Measurements from ENCODE around the gene EIF4H.

Gene EIF4H

GRCh38 chr7:74143383-74143782 is 30.8 kb upstream of the EIF4H start:
- WGBS (ENCODE audit: extremely low coverage, insufficient coverage, insufficient read length): no CpG with 5 or more reads among the region's 6 CpGs
- H3K27me3 ChIP-seq (ENCODE audit: insufficient read depth, low read length): no peaks in the 10 kb centered on the region

DNA sequence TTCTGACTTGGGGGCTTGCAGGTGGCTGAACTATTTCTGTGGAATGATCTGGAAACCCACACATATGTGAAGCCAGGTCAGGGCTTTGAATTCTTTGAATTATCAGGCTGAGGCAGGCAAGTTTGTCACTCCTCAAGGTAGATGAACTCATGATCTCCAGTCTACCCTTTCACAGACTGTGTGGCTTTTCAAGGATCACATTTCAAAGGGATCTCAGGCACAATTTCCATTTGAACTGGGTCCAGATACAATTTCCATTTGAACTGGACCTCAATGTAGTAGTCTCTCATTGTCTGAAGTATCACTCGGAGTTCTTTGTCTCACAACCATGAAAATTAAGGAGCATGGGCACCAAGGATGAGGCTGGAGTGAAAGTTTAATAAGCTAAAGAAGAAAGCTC is 25.7 kb upstream of the EIF4H start:
- H2AK5ac ChIP-seq (ENCODE audit: low read length): no peak overlapping the region
- H3K36me3 ChIP-seq (ENCODE audit: control insufficient read depth in 1 of 2, insufficient read depth in 2 of 2, low read length in 2 of 2): no peaks in the 10 kb centered on the region
- H3K27ac ChIP-seq (ENCODE audit: low read depth, low read length): no peak overlapping the region
- H3K4me1 ChIP-seq (ENCODE audit: control insufficient read depth in 1 of 2, insufficient read depth in 2 of 2, low read length in 2 of 2): no peaks in the 10 kb centered on the region
- H2AFZ ChIP-seq (ENCODE audit: insufficient read depth, low read length, poor library complexity): no peak overlapping the region
- no peak overlapping the region for H4K8ac ChIP-seq (ENCODE audit: low read depth, low read length)
- H4K91ac ChIP-seq (ENCODE audit: low read depth, low read length): no peak overlapping the region
- H3K23ac ChIP-seq (ENCODE audit: low read length): no peak overlapping the region
- H3K4me3 ChIP-seq (ENCODE audit: low read depth, low read length): no peak overlapping the region
- H3K4ac ChIP-seq (ENCODE audit: low read depth, low read length): no peak overlapping the region
- H3K18ac ChIP-seq (ENCODE audit: low read length): no peak overlapping the region
- H3K9ac ChIP-seq (ENCODE audit: low read length): no peak overlapping the region
- no CpG with 5 or more reads among the region's 1 CpG for WGBS (ENCODE audit: extremely low coverage, insufficient coverage, insufficient read length)
- no peak overlapping the region for H2BK5ac ChIP-seq (ENCODE audit: low read depth, low read length, poor library complexity)
- H3K79me2 ChIP-seq (ENCODE audit: control insufficient read depth, insufficient read depth, low read length, poor library complexity): no peaks in the 10 kb centered on the region
- no peak overlapping the region for H2BK120ac ChIP-seq (ENCODE audit: insufficient read depth, low read length, poor library complexity)
- peaks cover 3% of the 10 kb centered on the region for H3K9me3 ChIP-seq (ENCODE audit: insufficient read depth, low read depth, low read length)
- H3K14ac ChIP-seq (ENCODE audit: low read length): no peak overlapping the region
- H3K79me1 ChIP-seq (ENCODE audit: low read length): no peaks in the 10 kb centered on the region
- H2BK12ac ChIP-seq (ENCODE audit: low read length): no peak overlapping the region
- no peak overlapping the region for H4K12ac ChIP-seq (ENCODE audit: low read depth, low read length)
- no peak overlapping the region for H3K4me2 ChIP-seq (ENCODE audit: low read length)
- no peaks in the 10 kb centered on the region for H3K27me3 ChIP-seq (ENCODE audit: insufficient read depth, low read length)
- no peak for DNase-seq

More at GRCh38 chr7:74143383-74143782, 30.8 kb upstream of the EIF4H start:
- H3K27ac ChIP-seq (ENCODE audit: low read depth, low read length): no peak overlapping the region
- H3K4me1 ChIP-seq (ENCODE audit: control insufficient read depth in 1 of 2, insufficient read depth in 2 of 2, low read length in 2 of 2): peaks cover 6 to 7% of the 10 kb centered on the region in 2 experiments
- H3K14ac ChIP-seq (ENCODE audit: low read length): no peak overlapping the region
- no peaks in the 10 kb centered on the region for H3K79me2 ChIP-seq (ENCODE audit: control insufficient read depth, insufficient read depth, low read length, poor library complexity)
- H2BK12ac ChIP-seq (ENCODE audit: low read length): no peak overlapping the region
- peak in 1 of 2 donors; percentile 47 for DNase-seq
- H3K36me3 ChIP-seq (ENCODE audit: control insufficient read depth in 1 of 2, insufficient read depth in 2 of 2, low read length in 2 of 2): no peaks in the 10 kb centered on the region
- H4K91ac ChIP-seq (ENCODE audit: low read depth, low read length): no peak overlapping the region
- H2AFZ ChIP-seq (ENCODE audit: insufficient read depth, low read length, poor library complexity): no peak overlapping the region
- H3K4me2 ChIP-seq (ENCODE audit: low read length): no peak overlapping the region
- H3K23ac ChIP-seq (ENCODE audit: low read length): no peak overlapping the region
- no peak overlapping the region for H3K9ac ChIP-seq (ENCODE audit: low read length)
- H2AK5ac ChIP-seq (ENCODE audit: low read length): no peak overlapping the region
- no peak overlapping the region for H4K12ac ChIP-seq (ENCODE audit: low read depth, low read length)
- H4K8ac ChIP-seq (ENCODE audit: low read depth, low read length): no peak overlapping the region
- H3K18ac ChIP-seq (ENCODE audit: low read length): no peak overlapping the region
- H2BK5ac ChIP-seq (ENCODE audit: low read depth, low read length, poor library complexity): no peak overlapping the region
- H3K4ac ChIP-seq (ENCODE audit: low read depth, low read length): no peak overlapping the region
- H3K4me3 ChIP-seq (ENCODE audit: low read depth, low read length): no peak overlapping the region
- H2BK120ac ChIP-seq (ENCODE audit: insufficient read depth, low read length, poor library complexity): no peak overlapping the region
- H3K79me1 ChIP-seq (ENCODE audit: low read length): peaks cover 2% of the 10 kb centered on the region
- peaks cover 3% of the 10 kb centered on the region for H3K9me3 ChIP-seq (ENCODE audit: insufficient read depth, low read depth, low read length)

GRCh38 chr7:74149071-74149470 is 25.1 kb upstream of the EIF4H start:
- no peak overlapping the region for H2AK5ac ChIP-seq (ENCODE audit: low read length)
- H3K27ac ChIP-seq (ENCODE audit: low read depth, low read length): no peak overlapping the region
- H2AFZ ChIP-seq (ENCODE audit: insufficient read depth, low read length, poor library complexity): no peak overlapping the region
- no peak overlapping the region for H4K12ac ChIP-seq (ENCODE audit: low read depth, low read length)
- no peaks in the 10 kb centered on the region for H3K27me3 ChIP-seq (ENCODE audit: insufficient read depth, low read length)
- no peak overlapping the region for H3K14ac ChIP-seq (ENCODE audit: low read length)
- H3K4ac ChIP-seq (ENCODE audit: low read depth, low read length): no peak overlapping the region
- H3K4me2 ChIP-seq (ENCODE audit: low read length): no peak overlapping the region
- H3K79me1 ChIP-seq (ENCODE audit: low read length): no peaks in the 10 kb centered on the region
- no peak overlapping the region for H3K18ac ChIP-seq (ENCODE audit: low read length)
- no peaks in the 10 kb centered on the region for H3K79me2 ChIP-seq (ENCODE audit: control insufficient read depth, insufficient read depth, low read length, poor library complexity)
- H4K91ac ChIP-seq (ENCODE audit: low read depth, low read length): no peak overlapping the region
- peaks cover 3% of the 10 kb centered on the region for H3K9me3 ChIP-seq (ENCODE audit: insufficient read depth, low read depth, low read length)
- no peak for DNase-seq
- H3K9ac ChIP-seq (ENCODE audit: low read length): no peak overlapping the region
- no peak overlapping the region for H3K23ac ChIP-seq (ENCODE audit: low read length)
- no peak overlapping the region for H4K8ac ChIP-seq (ENCODE audit: low read depth, low read length)
- H2BK12ac ChIP-seq (ENCODE audit: low read length): no peak overlapping the region
- H3K4me1 ChIP-seq (ENCODE audit: control insufficient read depth in 1 of 2, insufficient read depth in 2 of 2, low read length in 2 of 2): peaks cover 3% of the 10 kb centered on the region in 2 experiments
- no peak overlapping the region for H3K4me3 ChIP-seq (ENCODE audit: low read depth, low read length)
- no peak overlapping the region for H2BK5ac ChIP-seq (ENCODE audit: low read depth, low read length, poor library complexity)
- no peaks in the 10 kb centered on the region for H3K36me3 ChIP-seq (ENCODE audit: control insufficient read depth in 1 of 2, insufficient read depth in 2 of 2, low read length in 2 of 2)
- H2BK120ac ChIP-seq (ENCODE audit: insufficient read depth, low read length, poor library complexity): no peak overlapping the region
- no CpG with 5 or more reads among the region's 5 CpGs for WGBS (ENCODE audit: extremely low coverage, insufficient coverage, insufficient read length)

- DNase-seq: no peak
- Histone ChIP-seq H4K12ac (ENCODE audit: low read depth, low read length) (no peak overlapping the region), H3K9me3 (ENCODE audit: insufficient read depth, low read depth, low read length) (peaks cover 3% of the 10 kb centered on the region), H3K79me2 (ENCODE audit: control insufficient read depth, insufficient read depth, low read length, poor library complexity) (no peaks in the 10 kb centered on the region), H3K79me1 (ENCODE audit: low read length) (no peaks in the 10 kb centered on the region), H4K91ac (ENCODE audit: low read depth, low read length) (no peak overlapping the region), H3K27me3 (ENCODE audit: insufficient read depth, low read length) (no peaks in the 10 kb centered on the region), H3K23ac (ENCODE audit: low read length) (no peak overlapping the region), H3K4me1 (ENCODE audit: control insufficient read depth in 1 of 2, insufficient read depth in 2 of 2, low read length in 2 of 2) (peaks cover 3% of the 10 kb centered on the region in 2 experiments), H3K14ac (ENCODE audit: low read length) (no peak overlapping the region), H3K36me3 (ENCODE audit: control insufficient read depth in 1 of 2, insufficient read depth in 2 of 2, low read length in 2 of 2) (no peaks in the 10 kb centered on the region), H2AK5ac (ENCODE audit: low read length) (no peak overlapping the region), H3K9ac (ENCODE audit: low read length) (no peak overlapping the region), H3K4ac (ENCODE audit: low read depth, low read length) (no peak overlapping the region), H2BK12ac (ENCODE audit: low read length) (no peak overlapping the region), H2BK120ac (ENCODE audit: insufficient read depth, low read length, poor library complexity) (no peak overlapping the region), H3K27ac (ENCODE audit: low read depth, low read length) (no peak overlapping the region), H4K8ac (ENCODE audit: low read depth, low read length) (no peak overlapping the region), H3K18ac (ENCODE audit: low read length) (no peak overlapping the region), H3K4me2 (ENCODE audit: low read length) (no peak overlapping the region), H2AFZ (ENCODE audit: insufficient read depth, low read length, poor library complexity) (no peak overlapping the region), H3K4me3 (ENCODE audit: low read depth, low read length) (no peak overlapping the region), H2BK5ac (ENCODE audit: low read depth, low read length, poor library complexity) (no peak overlapping the region)
- WGBS (ENCODE audit: extremely low coverage, insufficient coverage, insufficient read length): no CpG with 5 or more reads among the region's 1 CpG
Observed at GRCh38 chr7:74149603-74150002, 24.6 kb upstream of the EIF4H start.
